Measurements from ENCODE around the gene PGF. TPM values are rescaled to one million over a fixed set of nuclear protein-coding genes. Genes with fewer than 3 reads are reported as not detected.

The PGF gene
- total RNA-seq, 4 donors from 2014 or later = 1.6 to 42.3 (median 6.2) TPM

DNA sequence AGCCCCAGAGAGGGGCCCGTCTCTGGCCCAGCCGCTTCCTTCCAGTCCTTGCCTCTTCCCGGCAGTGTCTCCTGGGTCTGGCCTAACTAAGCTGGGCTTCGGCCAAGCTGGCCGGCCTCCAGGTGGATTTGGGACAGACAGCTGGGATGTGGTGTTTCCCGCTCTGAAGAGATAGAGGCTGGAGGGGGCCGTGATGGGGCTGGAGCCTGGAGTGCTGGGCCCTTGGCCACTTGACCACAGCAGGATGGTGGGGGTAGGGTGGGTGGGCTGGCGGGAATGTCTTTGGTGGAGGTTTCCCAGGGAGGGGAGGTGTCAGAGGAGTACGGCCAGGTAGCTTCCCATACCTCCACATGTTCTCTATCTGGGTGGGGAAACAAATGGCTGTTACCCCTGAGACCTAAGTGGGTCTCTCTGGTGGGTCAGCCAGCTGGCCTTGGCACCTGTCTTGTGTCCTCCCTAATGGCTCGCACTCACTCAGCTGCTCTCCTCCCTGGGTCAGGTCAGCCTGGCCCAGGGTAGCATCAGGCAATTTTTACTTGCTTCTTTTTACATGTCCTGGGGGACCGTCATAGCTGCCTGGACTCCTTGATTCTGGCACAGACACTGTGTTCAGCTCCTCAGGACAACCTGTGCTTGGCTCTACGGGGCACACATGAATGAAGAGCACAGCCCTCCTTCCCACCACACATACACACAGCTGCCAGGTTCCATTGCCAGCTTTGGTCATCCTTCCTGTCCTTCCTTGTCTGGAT lies 19.8 kb upstream of the PGF start:
- H3K4me1 ChIP-seq = peaks cover 0 to 73% (median 50%) of the 10 kb centered on the region in 3 donors
- H3K27me3 ChIP-seq = no peaks in the 10 kb centered on the region
- TF ChIP-seq, protein P1, sequence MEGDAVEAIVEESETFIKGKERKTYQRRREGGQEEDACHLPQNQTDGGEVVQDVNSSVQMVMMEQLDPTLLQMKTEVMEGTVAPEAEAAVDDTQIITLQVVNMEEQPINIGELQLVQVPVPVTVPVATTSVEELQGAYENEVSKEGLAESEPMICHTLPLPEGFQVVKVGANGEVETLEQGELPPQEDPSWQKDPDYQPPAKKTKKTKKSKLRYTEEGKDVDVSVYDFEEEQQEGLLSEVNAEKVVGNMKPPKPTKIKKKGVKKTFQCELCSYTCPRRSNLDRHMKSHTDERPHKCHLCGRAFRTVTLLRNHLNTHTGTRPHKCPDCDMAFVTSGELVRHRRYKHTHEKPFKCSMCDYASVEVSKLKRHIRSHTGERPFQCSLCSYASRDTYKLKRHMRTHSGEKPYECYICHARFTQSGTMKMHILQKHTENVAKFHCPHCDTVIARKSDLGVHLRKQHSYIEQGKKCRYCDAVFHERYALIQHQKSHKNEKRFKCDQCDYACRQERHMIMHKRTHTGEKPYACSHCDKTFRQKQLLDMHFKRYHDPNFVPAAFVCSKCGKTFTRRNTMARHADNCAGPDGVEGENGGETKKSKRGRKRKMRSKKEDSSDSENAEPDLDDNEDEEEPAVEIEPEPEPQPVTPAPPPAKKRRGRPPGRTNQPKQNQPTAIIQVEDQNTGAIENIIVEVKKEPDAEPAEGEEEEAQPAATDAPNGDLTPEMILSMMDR (IDR thresholded peaks at IDR 0.05) = no peak
- TF ChIP-seq POLR2A (IDR thresholded peaks at IDR 0.05) = no peak
- H3K4me3 ChIP-seq = no peak overlapping the region
- H3K9me3 ChIP-seq = no peaks in the 10 kb centered on the region
- WGBS, 2 donors = 80 to 82% methylated on average over 5 to 6 of the region's 12 CpGs
- H3K27ac ChIP-seq = peak overlapping the region in 2 of 4 donors; percentile 46 to 59
- intact Hi-C loops (cut with DNase I) = no loop called here
- no peak for DNase-seq
- H3K36me3 ChIP-seq = no peaks in the 10 kb centered on the region

DNA sequence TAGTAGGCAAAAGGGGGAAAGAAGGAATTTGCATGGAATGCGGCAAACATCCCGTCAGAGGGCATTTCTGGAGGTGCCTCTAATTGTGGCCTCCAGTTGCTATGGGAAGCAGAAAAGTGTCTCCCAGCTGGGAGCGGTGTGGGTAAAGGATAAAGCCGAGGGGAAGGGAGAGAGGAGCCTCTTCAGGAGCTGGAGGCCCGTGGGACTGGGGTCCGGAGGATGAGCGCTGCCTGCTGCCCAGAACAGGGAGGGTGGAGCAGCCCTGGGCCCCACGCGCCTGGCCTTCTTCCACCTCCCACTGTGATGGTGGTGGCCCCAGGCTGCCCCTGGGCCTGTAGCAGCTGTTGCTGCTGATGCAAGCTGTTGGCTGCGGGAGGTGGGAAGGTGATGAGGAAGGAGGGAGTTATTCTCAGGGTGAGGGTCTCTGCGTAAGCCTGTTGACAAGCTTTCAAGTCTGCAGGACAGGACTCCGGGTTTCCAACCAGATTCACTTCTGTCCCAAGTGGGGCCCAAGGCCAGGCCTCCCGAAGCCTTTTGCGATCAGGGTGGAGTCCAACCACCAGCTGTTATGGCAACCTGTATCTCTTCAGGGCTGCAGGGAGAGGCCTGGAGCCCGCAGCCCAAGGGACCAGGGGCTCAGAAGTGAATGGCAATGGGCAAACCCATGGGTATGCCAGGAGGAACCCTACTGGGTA lies 19.1 kb upstream of the PGF start:
- no peak overlapping the region for H3K4me3 ChIP-seq
- TF ChIP-seq, protein P1 (IDR thresholded peaks at IDR 0.05) = no peak
- H3K27me3 ChIP-seq = no peaks in the 10 kb centered on the region
- H3K4me1 ChIP-seq = peaks cover 0 to 66% (median 46%) of the 10 kb centered on the region in 3 donors
- H3K9me3 ChIP-seq = no peaks in the 10 kb centered on the region
- H3K27ac ChIP-seq = peak overlapping the region in 2 of 4 donors; percentile 46 to 59
- no peaks in the 10 kb centered on the region for H3K36me3 ChIP-seq
- intact Hi-C loops (cut with DNase I) = no loop called here
- no peak for DNase-seq
- WGBS, 2 donors = 69 to 91% methylated on average over 5 to 9 of the region's 15 CpGs

DNA sequence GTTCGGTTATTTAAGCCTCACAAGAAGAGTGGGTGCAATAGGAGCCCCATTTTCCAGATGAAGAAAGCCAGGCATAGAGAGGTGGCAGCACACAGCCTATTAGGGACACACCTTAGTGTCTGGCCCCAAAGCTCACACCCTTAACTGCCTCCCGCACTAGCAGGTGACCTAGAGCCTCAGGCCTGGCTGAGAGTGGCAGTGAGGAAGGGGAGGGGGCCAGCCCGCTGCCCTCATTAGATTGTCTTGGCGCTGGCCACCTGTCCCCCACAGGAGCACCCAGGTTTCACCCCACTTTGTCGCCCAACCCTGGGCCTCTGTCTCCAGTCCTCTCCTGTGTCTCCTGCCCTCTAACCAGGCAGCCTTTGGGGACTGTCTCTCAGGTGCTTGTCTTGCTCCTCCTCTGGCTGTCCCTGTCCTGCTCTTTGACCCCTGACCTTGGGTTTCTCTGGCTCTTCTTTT lies 18.5 kb upstream of the PGF start:
- no peaks in the 10 kb centered on the region for H3K9me3 ChIP-seq
- no peak for DNase-seq
- WGBS, 2 donors = 75 to 100% methylated on average over 2 of the region's 5 CpGs
- H3K4me1 ChIP-seq = peaks cover 0 to 60% (median 40%) of the 10 kb centered on the region in 3 donors
- H3K27ac ChIP-seq = peak overlapping the region in 2 of 4 donors; percentile 46 to 59
- no peaks in the 10 kb centered on the region for H3K36me3 ChIP-seq
- H3K4me3 ChIP-seq = no peak overlapping the region
- intact Hi-C loops (cut with DNase I) = no loop called here
- TF ChIP-seq POLR2A (IDR thresholded peaks at IDR 0.05) = no peak
- TF ChIP-seq, protein P1 (IDR thresholded peaks at IDR 0.05) = no peak
- no peaks in the 10 kb centered on the region for H3K27me3 ChIP-seq

DNA sequence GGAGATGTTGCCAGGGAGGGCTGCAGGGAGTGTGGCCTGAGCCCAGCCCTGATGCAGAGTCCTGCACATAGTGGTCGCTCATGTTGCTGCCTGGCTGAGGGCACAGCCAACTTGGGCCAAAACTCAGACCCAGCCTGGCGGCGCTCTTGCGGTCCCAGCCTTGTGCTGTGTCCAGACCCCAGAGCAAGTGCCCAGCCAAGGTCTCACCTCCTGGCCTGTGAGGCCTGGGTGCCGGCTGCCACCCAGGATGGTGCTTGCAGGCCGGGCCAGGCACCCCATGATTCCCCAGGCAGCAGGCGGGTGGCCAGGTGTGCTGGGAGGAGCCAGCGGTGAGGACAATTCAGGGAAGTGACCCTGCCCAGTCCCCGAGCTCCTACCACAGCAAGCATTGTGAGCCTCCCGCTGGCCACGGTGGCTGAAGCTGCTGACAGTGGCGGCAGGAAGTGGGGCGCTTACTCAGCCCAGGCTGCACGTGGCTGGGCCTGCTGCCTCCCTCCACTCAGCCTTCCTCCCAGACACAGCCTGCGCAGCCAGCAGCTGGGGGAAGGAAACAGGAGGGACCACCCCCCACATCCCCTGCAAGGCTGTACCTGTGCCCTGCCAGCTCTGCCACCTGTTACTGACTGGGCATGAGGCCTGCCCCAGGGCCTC lies 17.7 kb upstream of the PGF start:
- no peaks in the 10 kb centered on the region for H3K9me3 ChIP-seq
- H3K4me3 ChIP-seq = no peak overlapping the region
- H3K27me3 ChIP-seq = no peaks in the 10 kb centered on the region
- TF ChIP-seq, protein P1 (IDR thresholded peaks at IDR 0.05) = no peak
- peak overlapping the region in 2 of 4 donors; percentile 44 to 59 for H3K27ac ChIP-seq
- intact Hi-C loops (cut with DNase I) = no loop called here
- WGBS, 2 donors = no CpG with 5 or more reads among the region's 15 CpGs
- DNase-seq = no peak
- H3K36me3 ChIP-seq = no peaks in the 10 kb centered on the region
- peaks cover 0 to 52% (median 33%) of the 10 kb centered on the region in 3 donors for H3K4me1 ChIP-seq

DNA sequence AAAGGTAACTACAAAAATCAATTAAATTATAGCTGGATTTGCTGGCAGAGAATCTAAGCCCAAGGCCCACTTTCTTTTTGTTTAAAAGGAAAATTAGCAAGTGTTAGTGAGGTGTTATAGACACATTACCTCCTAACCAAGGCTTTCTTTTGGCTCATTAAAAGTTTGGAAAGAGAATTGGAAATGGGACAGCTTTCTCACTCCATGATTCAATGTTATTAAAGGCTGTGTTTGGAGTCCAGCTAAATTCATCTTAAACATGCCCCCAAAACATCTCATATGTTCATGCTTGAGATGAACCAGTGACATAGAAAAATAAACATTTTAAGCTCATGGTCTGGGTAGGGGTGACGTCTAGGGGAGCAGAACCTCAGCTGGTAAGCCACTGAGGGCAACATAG lies 13.4 kb upstream of the PGF start:
- no peaks in the 10 kb centered on the region for H3K9me3 ChIP-seq
- no peak overlapping the region for H3K27ac ChIP-seq
- peaks cover 0 to 27% (median 16%) of the 10 kb centered on the region in 3 donors for H3K4me1 ChIP-seq
- DNase-seq = no peak
- no peak for TF ChIP-seq POLR2A (IDR thresholded peaks at IDR 0.05)
- TF ChIP-seq, protein P1 (IDR thresholded peaks at IDR 0.05) = no peak
- H3K27me3 ChIP-seq = no peaks in the 10 kb centered on the region
- intact Hi-C loops (cut with DNase I) = no loop called here
- 32 to 35% methylated on average over 1 of the region's 1 CpG for WGBS, 2 donors
- no peaks in the 10 kb centered on the region for H3K36me3 ChIP-seq
- H3K4me3 ChIP-seq = no peak overlapping the region

Data from esophagus squamous epithelium (tissue), 5 donors.